ACHN (cell line): ENCODE results near the gene RAN.
"Not testable (repeated sequence)": the region's sequence is repeated elsewhere in the genome, so short reads cannot be mapped to it uniquely, and the experiment has no call there.

Experiments used
- DNase-seq: peaks from one replicate; pipeline ENCODE4 v3.0.0-alpha.2; 2015
- in situ Hi-C: cut with HindIII; loops from 2 replicates; pipeline ENCODE4 v1.10.0; 2017; ENCODE audit warnings: low sequenced_read_pairs, low pct_ligation_motif_present, low pct_unique_long_range_greater_than_20kb

The RAN gene

DNA sequence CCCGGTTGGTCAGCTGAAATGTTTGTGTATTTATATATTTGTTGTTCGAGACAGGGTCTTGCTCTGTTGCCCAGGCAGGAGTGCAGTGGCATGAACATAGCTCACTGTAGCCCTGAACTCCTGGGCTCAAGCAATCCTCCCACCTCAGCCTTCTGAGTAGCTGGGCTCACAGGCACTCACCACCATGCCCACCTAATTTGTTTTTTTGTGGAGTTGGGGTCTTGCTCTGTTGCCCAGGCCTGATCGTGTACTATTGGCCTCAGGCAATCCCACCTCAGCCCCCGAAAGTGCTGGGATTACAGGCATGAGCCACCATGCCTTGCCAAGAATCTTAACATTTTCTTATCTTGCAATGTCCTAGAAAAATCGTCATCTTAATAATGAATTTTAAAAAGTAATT is 3.3 kb downstream of the RAN start:
- in situ Hi-C loops, result no loop called here
- DNase-seq, result no peak

DNA sequence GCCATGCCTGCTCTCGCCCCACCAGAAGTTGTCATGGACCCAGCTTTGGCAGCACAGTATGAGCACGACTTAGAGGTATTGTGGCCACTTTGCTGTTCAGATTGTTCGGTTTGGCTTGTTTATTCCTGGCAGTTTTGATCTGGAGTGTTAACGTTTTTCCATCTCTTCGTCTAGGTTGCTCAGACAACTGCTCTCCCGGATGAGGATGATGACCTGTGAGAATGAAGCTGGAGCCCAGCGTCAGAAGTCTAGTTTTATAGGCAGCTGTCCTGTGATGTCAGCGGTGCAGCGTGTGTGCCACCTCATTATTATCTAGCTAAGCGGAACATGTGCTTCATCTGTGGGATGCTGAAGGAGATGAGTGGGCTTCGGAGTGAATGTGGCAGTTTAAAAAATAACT is 3.8 kb downstream of the RAN start:
- DNase-seq, in situ Hi-C loops: not testable (repeated sequence)

DNA sequence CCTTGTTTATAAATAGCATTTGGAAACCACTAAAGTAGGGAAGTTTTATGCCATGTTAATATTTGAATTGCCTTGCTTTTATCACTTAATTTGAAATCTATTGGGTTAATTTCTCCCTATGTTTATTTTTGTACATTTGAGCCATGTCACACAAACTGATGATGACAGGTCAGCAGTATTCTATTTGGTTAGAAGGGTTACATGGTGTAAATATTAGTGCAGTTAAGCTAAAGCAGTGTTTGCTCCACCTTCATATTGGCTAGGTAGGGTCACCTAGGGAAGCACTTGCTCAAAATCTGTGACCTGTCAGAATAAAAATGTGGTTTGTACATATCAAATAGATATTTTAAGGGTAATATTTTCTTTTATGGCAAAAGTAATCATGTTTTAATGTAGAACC is 4.4 kb downstream of the RAN start:
- in situ Hi-C loops, result no loop called here
- DNase-seq, result no peak

DNA sequence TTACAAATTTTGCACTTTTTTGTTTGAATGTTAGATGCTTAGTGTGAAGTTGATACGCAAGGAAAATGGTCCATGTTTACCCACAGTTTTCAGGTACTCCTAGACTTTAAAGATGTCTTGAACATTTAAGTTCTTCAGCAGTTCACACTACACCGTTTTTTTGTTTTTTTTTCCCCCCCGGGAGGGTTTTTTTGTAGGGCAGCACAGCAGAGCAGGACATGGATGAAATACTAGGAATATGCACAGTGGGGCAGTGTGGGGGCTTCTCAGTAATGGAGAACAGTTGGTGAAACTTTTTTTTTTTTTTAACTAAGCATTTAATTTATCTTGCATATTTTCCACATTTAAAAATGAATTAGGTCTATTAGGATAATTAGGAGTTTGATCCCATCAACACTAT is 4.9 kb downstream of the RAN start:
- in situ Hi-C loops, result no loop called here
- no peak for DNase-seq

DNA sequence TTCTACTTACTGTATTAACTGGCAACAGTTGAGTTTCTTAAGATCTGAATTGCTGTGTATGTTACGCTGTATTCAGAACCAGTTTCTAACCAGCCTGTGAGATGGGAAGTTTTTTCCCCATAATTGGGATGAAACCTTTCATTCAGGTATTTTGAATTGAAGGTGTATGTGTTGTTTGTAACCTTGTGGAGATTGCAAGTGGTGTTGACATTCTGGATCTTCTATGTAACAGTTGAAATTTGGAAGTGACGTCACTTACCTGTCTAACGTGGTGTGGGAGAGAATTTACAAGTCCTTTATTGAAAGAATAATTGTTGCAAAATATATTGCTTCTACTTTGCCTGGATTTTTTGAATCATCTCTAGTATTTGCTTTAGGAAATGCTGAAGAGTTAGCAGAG is 5.5 kb downstream of the RAN start:
- in situ Hi-C loops, result no loop called here

DNA sequence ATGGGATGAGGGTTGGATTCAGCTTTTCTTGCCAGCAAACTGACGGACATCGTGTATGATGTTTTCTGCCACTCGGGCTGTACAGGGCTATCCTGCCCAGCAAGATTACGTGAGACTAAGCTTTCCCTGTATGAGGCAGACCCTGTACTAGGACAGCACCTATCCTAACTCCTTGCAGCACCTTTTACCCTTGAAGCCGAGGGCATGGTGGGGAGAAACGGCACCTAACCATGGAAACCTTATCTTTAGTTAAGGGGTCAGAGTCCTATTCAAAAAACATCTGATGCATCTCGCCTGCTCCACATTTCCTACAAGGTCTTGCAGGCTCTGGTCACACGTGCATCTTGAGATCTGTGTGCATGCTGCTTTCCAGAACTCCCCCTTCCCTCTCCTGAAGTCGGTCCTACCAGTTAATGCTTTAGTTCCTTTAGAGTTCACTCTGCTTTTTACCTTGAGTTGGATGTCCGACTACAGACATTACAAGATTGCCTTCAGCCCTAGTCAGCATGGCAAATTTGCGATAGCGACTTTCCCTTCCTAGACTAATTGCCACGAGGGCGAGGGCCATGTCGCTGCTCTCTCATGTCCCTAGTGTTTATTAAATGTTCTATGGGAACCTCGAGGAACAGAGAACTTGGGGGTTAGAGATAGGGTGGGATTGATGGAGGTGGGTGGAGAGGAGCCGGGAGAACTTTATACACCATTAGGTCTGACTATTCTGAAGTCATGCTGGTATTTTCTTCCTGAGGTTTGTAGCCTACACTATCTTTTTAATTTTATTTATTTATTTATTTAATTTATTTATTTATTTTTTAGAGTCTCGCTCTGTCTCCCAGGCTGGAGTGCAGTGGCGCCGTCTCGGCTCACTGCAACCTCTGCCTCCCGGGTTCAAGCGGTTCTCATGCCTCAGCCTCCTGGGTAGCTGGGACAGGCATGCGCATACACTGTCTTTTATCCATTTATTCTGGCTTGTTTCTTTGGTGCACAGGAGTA is 6.6 kb downstream of the RAN start:
- in situ Hi-C loops, result no loop called here
- no peak for DNase-seq

More for the DNA sequence above, 5.5 kb downstream of the RAN start:
- no peak for DNase-seq

DNA sequence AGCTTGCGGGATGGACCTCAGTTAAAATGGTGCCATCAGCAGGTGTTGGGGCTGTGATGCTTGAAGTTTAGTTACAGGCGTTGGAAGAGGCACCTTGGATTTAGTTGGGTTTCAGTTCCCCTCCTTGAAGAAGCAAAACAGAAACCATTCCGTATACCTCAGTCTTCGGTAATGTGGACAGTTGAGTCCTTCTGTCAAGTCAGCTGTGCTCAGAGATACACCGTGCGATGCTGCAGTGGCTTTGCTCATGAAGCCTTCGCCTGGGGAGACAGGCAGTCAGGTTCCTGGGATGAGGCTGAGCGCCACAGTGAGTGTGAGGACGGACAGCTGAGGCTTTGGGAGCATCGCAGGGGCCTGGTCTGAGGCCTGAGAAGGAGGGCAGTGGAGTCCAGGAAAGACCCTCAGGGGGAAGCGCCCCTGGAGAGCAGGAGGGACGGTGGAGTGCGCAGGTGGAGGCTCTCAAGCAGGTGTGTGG is 7.4 kb downstream of the RAN start:
- in situ Hi-C loops, result no loop called here
- no peak for DNase-seq

DNA sequence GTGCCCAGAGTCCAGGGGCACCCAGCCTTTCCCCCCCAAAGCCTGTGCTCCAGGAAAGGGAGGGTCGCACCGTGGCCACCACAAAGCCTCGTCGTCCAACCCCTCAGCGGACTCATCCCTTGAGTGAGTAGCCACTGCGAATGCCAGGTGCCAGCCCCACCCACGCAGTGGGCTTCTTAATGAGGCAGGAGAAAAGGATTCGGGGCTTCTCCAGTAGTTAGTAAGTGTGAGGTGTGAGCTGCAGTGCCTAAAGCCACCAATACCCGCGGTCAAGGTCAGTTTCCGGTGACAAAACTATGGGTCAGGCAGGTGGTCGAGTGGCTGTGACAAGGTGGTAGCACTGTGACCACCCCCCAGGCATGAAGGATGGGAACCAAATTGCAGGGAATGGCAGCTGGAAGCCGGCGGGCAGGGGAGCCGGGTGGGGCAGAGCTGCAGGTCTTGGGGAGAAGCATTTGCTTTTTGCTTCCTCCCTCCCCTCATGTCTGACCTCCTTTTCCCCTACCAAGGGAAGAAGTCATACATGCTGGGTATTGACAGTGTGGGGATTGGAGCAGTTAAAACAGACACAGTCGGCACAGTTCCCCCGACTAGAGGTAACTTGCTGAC is 8.0 kb downstream of the RAN start:
- DNase-seq, result no peak
- in situ Hi-C loops, result no loop called here

DNA sequence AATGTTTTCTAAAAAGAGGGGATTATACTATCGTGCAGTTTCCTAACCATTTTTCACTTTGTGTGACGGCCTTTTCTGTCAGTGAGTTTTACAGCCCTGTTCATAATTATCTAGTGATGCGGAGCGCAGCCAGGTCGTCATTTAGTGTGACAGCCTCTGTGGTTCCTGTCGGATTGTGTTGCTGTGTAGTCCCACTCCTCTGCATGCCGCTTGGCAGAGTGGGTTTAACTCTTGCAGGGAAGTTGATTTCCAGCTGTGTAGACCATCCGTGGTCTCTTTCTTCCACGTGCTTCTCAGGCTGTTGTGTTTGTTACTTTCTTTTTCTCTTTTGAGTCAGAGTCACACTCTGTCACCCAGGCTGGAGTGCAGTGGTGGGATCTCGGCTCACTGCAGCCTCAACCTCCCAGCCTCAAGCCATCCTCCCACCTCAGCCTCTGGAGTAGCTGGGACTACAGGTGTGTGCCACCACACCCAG is 8.6 kb downstream of the RAN start:
- peak; percentile 10 for DNase-seq

DNA sequence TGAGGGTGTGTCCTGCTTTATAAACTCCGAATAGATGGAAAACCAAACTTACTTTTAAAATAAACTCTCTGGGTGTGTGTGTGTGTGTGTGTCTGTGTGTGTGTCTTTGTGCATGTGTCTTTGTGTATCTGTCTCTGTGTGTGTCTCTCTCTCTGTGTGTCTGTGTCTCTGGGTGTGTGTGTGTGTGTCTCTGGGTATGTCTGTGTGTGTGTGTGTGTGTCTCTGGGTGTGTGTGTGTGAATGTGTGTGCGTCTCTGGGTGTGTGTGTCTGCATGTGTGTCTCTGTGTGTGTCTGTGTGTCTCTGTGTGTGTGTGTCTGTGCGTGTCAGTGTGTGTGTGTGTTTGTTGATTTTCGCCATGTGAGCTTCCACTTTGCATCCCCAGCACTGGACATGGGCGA is 9.2 kb downstream of the RAN start:
- in situ Hi-C loops, result no loop called here
- DNase-seq, result no peak

More for the DNA sequence above, 8.6 kb downstream of the RAN start:
- in situ Hi-C loops, result no loop called here

DNA sequence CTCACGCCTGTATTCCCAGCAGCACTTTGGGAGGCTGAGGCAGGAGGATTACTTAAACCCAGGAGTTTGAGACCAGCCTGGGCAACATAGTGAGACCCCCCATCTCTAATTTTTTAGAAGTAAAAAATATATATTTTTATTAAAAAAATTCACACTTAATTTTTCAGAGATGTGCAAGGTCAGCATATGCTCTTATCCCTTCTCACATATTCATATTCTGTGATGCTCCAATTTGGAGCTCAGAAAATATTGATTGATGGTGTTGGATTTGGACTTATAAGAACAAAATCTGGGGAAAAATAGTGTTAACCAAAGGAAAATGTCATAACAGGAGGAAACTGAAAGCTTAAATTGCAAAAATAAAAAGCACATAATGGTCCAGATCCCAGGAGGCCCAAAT is 9.7 kb downstream of the RAN start:
- DNase-seq, result no peak
- in situ Hi-C loops, result no loop called here

DNA sequence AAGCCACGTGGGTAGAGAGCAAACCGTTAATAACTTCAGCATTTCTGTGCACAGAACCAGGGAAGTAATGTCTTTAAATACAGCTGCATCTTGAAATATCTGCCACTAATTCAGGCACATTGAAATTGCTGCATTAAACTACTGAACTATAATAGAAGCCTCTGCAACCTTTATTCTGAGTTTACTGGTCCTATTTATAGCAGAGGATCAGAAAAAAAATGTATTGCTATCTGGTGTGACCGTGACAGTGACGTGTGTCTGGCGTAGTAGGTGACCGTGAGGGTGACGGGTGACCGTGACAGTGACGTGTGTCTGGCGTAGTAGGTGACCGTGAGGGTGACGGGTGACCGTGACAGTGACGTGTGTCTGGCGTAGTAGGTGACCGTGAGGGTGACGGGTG is 15.3 kb downstream of the RAN start:
- DNase-seq, result not testable (repeated sequence)

DNA sequence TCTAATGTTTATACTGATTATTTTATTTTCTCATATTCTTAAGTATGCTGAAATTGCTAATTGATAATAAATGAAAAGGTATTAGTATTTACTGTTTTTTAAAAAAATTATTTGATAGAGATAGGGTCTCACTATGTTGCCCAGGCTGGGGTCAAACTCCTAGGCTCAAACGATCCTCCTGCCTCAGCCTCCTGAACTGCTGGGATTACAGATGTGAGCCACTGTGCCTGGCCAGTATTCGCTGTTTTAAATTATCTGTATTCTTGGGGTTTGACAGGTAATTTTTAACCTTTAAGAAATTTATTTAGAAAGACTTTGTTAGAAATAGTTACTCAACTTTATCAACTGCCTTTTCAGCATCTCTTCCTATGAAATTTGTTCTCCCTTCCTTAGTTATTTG is 32.2 kb downstream of the RAN start:
- in situ Hi-C loops, result no loop called here
- no peak for DNase-seq

More for the DNA sequence above, 15.3 kb downstream of the RAN start:
- in situ Hi-C loops, result not testable (repeated sequence)

DNA sequence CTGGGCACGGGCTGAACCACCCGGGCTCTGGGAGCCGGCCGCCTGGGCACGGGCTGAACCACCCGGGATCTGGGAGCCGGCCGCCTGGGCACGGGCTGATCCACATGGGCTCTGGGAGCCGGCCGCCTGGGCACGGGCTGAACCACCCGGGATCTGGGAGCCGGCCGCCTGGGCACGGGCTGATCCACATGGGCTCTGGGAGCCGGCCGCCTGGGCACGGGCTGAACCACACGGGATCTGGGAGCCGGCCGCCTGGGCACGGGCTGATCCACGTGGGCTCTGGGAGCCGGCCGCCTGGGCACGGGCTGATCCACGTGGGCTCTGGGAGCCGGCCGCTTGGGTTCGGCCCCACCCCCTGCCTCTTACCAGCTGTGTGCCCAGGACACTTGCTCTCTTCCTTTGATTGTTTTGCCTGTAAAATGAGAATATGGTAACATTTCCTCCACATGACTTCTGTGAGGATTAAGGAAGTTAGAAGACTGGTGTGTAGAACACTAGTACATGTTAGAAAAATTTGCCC is 33.1 kb downstream of the RAN start:
- in situ Hi-C loops, DNase-seq: not testable (repeated sequence)

DNA sequence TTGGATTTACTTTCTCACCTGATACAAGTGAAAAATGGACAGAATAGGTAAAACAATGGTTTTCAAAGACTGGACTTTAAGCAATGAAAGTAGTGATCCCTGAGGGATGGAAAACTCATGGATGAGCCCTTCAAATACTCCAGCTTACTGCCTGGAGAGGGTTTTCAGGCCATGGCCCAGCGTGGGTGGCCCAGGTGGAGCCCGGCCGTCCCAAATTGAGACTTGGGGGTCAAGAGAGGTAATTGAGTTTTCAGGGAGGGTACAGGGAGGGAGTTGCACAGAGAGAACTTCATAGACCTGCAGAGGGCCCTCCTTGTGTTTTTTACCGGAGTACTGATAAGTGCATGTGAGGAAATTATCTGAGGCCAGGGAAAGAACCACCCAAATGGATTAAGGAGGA is 37.2 kb downstream of the RAN start:
- no peak for DNase-seq
- in situ Hi-C loops, result no loop called here

DNA sequence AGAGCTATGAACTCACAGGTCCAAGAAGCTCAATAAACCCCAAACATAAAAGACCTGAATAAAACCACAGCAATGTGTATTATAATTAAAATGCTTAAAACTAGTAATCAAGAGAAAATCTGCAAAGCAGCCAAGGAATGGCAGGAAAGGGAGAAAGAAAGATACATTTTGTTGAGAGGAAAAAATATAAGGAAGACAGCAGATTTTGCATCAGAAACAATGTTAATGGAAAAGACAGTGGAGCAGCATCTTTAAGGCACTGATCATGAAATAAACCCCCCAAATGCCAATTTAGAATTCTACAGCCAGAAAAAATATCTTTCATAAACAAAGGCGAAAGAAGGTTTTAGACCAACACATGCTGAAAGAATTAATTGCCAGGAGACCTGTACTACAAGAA is 39.3 kb downstream of the RAN start:
- no peak for DNase-seq
- in situ Hi-C loops, result no loop called here

DNA sequence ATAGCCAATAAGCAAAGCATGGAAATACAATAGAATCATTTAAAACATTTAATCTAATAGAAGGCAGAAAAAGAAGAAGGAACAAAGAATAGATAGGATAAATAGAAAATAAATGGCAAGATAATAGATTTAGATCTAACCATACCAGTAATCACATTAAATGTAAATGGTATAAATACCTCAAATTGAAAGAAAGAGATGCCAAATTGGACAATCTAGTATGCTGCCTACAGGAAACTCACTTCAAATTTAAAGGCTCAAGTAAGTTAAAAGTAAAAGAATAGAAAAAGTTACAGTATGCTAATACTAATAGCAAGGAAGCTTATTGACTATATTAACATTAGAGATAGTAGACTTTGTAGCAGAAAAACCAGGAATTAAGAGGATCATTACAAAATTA is 40.1 kb downstream of the RAN start:
- DNase-seq, result no peak
- in situ Hi-C loops, result no loop called here

DNA sequence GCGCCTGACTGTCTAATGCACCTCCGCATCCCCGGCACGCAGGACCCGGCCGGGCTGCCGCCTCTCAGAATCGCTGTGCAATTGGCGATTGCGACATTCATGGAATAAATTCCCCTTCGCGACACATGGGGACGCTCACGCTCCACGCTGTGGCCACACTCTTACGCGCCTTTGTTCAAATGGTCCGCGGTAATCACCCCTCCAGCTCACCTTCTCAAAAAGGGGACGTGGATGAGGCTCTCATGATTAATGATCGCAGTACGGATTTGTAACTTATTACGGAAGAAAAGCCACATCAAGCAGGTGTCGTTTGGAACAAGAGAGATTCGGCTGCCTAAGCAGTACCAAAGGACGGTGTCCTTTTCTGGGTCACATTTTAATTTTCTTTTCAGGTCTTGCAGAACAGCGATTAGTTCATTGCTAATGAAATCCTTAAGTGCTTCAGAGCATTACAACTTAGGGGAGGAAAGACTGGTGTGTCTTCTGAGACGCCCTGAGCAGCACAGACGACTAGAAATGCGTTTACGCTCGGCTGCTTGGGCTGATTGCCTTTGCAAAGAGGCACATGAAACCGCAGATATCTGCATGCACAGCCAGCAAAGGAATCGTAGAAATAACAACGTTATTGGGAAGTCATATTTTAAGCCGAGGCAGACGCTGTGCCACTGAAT is 44.5 kb downstream of the RAN start:
- DNase-seq, result peak; percentile 54
- in situ Hi-C loops, result no loop called here

DNA sequence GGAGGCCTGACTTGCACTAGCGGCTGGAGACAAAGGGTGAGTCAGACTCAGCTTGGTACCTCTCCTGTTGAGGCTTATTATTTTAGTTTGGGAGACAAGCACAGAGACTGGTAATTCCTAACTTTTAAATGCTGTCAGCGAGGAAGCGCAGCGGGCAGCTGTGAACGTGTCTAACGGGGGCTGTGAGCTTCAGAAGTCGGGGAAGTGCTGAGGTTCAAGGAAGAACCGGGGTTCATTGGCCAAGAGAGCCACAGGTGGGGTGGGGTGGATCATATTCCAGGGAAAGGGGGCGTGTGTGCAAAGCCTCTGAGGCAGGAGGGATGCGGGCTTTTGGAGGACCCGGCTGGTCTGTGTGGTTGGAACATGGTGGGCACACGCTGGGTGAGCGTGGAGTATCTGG is 45.7 kb downstream of the RAN start:
- in situ Hi-C loops, result no loop called here
- DNase-seq, result no peak
